Femur (tissue), 1 donor: Measurements from ENCODE around the gene MYO7A.

Experiments
- DNase-seq: peaks from one replicate; pipeline ENCODE4 v3.0.0-alpha.2; 2017

The MYO7A gene

GRCh38 chr11:77129069-77129841 is 1.2 kb downstream of the MYO7A start:
- no peak for DNase-seq

GRCh38 chr11:77129842-77130756 is 2.1 kb downstream of the MYO7A start:
- DNase-seq = no peak

- DNase-seq = peak; percentile 60
Observed at GRCh38 chr11:77130763-77131513, 2.9 kb downstream of the MYO7A start.

- no peak for DNase-seq
Observed at GRCh38 chr11:77131560-77131959, 3.5 kb downstream of the MYO7A start.

GRCh38 chr11:77135069-77135468 is 7.0 kb downstream of the MYO7A start:
- no peak for DNase-seq

- DNase-seq = no peak
Observed at GRCh38 chr11:77136074-77136473, 8.0 kb downstream of the MYO7A start.

- DNase-seq = no peak
Observed at GRCh38 chr11:77136784-77137420, 8.9 kb downstream of the MYO7A start.

GRCh38 chr11:77137421-77137820 is 9.4 kb downstream of the MYO7A start:
- no peak for DNase-seq

GRCh38 chr11:77138106-77138649 is 10.1 kb downstream of the MYO7A start:
- no peak for DNase-seq

GRCh38 chr11:77139201-77139600 is 11.2 kb downstream of the MYO7A start:
- DNase-seq = no peak

- DNase-seq = peak; percentile 58
Observed at GRCh38 chr11:77140231-77140851, 12.3 kb downstream of the MYO7A start.

- DNase-seq = no peak
Observed at GRCh38 chr11:77141034-77141433, 13.0 kb downstream of the MYO7A start.

GRCh38 chr11:77141475-77141874 is 13.4 kb downstream of the MYO7A start:
- DNase-seq = no peak

- DNase-seq = no peak
Observed at GRCh38 chr11:77142091-77142975, 14.3 kb downstream of the MYO7A start.

GRCh38 chr11:77143405-77144020 is 15.5 kb downstream of the MYO7A start:
- no peak for DNase-seq

GRCh38 chr11:77144196-77144856 is 16.3 kb downstream of the MYO7A start:
- DNase-seq = no peak

- DNase-seq = no peak
Observed at GRCh38 chr11:77144857-77145428, 16.9 kb downstream of the MYO7A start.

GRCh38 chr11:77146261-77147035 is 18.4 kb downstream of the MYO7A start:
- no peak for DNase-seq

- DNase-seq = no peak
Observed at GRCh38 chr11:77147036-77147315, 18.9 kb downstream of the MYO7A start.
